HCT116 (cell line): ENCODE data around the gene FRMPD1. TPM values are rescaled to one million over a fixed set of nuclear protein-coding genes. Genes with fewer than 3 reads are reported as not detected.

Source experiments
- CBX3 ChIP-seq: IDR thresholded peaks from 2 replicates; pipeline ENCODE4 v1.6.1; 2012; ENCODE audit warnings: low read depth
- CTCF ChIP-seq, 3 experiments: fragments of 200-600 bp in 1 of 3; sonication (generic) in 1 of 3; IDR thresholded peaks in 2 of 3; conservative IDR thresholded peaks in 1 of 3; 2 replicates each; pipeline ENCODE4 v1.5.1; 2012 to 2017; ENCODE audit warnings: low read depth in 2 of 3, low read length in 2 of 3, antibody characterized with exemption in 1 of 3, borderline replicate concordance in 1 of 3, control low read depth in 1 of 3, mild to moderate bottlenecking in 1 of 3, mixed read lengths in 1 of 3, mixed run types in 1 of 3, moderate library complexity in 1 of 3; ENCODE audit not compliant: insufficient read depth in 1 of 3
- FOSL1 ChIP-seq: IDR thresholded peaks from 2 replicates; pipeline ENCODE4 v1.6.1; 2012; ENCODE audit warnings: low read depth
- POLR2AphosphoS5 ChIP-seq: IDR thresholded peaks from 2 replicates; pipeline ENCODE4 v1.6.1; 2011; ENCODE audit warnings: mild to moderate bottlenecking, low read depth, low read length, moderate library complexity
- REST ChIP-seq: IDR thresholded peaks from 2 replicates; pipeline ENCODE4 v1.6.1; 2012; ENCODE audit warnings: low read depth
- SRF ChIP-seq: IDR thresholded peaks from 2 replicates; pipeline ENCODE4 v1.6.1; 2012; ENCODE audit warnings: low read depth
- TCF7L2 ChIP-seq: IDR thresholded peaks from 2 replicates; pipeline ENCODE4 v1.7.0; 2011; ENCODE audit warnings: borderline replicate concordance, inconsistent platforms; ENCODE audit not compliant: insufficient read depth, insufficient read length; ENCODE audit errors: extremely low read depth
- ZFX ChIP-seq: fragments of 450-650 bp; IDR thresholded peaks from 2 replicates; pipeline ENCODE4 v1.6.1; 2017
- ZNF274 ChIP-seq: fragments of 200-500 bp; sonication (Bioruptor generic); IDR thresholded peaks from 2 replicates; pipeline ENCODE4 v1.6.1; 2014; ENCODE audit warnings: mild to moderate bottlenecking, low read depth, low read length, inconsistent platforms
- total RNA-seq: library from RNA; stranded (reverse); gene quantifications from one replicate; pipeline ENCODE4 v1.2.1, GENCODE V29; 2021; ENCODE audit not compliant: unreplicated experiment
- TF ChIP-seq, protein P1 (sequence below): IDR thresholded peaks from 2 replicates; pipeline ENCODE4 v1.6.1; 2012

The FRMPD1 gene
- total RNA-seq, 1 experiment from 2014 or later: 0.52 TPM

- TF ChIP-seq REST (peak; percentile 70), CBX3 (no peak; the same call in 1 of the 2 replicates), POLR2AphosphoS5 (peak; percentile 93), ZNF274 (no peak), FOSL1 (no peak), ZFX (peak; percentile 79), CTCF (IDR thresholded peaks at IDR 0.05 in 2 of 3, conservative IDR thresholded peaks at IDR 0.05 in 1 of 3; ENCODE audit: borderline replicate concordance in 1 of 3, insufficient read depth in 1 of 3, low read depth in 2 of 3, low read length in 2 of 3) (no peak), TCF7L2 (peak; percentile 38), SRF (no peak)
- TF ChIP-seq, protein P1, sequence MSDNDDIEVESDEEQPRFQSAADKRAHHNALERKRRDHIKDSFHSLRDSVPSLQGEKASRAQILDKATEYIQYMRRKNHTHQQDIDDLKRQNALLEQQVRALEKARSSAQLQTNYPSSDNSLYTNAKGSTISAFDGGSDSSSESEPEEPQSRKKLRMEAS: peak; percentile 85
These were observed 134.1 kb downstream of the FRMPD1 start, which contains the start of gene EXOSC3 (continued) for GRCh38 chr9:37784616-37785483.
